Measurements from ENCODE around the gene KLF15.

The KLF15 gene

DNA sequence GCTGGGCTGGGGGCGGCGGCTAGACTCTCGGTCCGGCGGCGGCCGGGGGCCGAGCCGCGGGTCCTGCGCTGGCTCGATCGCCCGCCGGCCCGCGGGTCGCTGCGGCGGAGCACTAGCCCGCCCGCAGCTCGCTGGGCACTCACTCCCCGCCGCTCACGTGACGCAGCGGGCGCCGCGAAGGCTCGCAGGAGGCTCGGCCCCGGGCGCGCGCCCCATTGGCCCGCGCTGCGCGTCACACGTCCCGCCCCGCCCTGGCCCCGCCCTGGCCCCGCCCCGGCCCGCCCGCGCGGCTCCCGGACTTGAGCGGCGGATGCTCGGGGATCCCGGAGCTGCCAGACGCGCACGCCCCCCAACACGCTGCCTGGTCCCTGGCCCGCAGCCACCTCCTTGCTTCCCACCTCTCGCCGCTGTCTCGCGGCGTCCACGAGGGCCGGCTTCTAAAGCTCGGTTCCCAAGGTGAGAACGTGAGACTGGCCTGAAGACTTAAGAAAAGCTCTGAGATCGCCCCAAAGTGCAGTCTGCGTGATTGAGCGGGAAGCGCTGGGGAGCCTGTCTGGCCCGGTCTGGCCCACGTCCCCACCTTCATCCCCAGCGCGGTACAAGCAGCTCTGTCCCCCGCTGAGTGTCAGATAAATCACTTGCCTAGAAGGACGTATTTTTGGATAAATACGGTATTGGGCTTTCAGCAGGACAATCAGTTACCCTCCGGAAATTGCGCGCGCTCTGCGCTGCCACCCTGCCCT, at the start of gene KLF15:
Gene KLF15 (minus strand): TSS at position 114 of the 743 bp plus-strand sequence. CDS start 4,486 bp downstream, outside the sequence.
- Histone ChIP-seq H3K4me1 (ENCODE audit: control insufficient read depth, insufficient read depth, low read length) (no peaks in the 10 kb centered on the region; the same call in 1 of the 2 replicates), H3K27ac (ENCODE audit: extremely low read depth, low read depth, low read length) (no peak within 1 kb of the TSS; the same call in 1 of the 2 replicates)
- no peak for TF ChIP-seq ZNF544 (tag by site-specific recombination; IDR thresholded peaks at IDR 0.05)
- TF ChIP-seq SP7 (tag by site-specific recombination; IDR thresholded peaks at IDR 0.05) = peak; percentile 36; the same call in 1 of the 2 replicates
- TF ChIP-seq ZNF776 (tag by site-specific recombination; IDR thresholded peaks at IDR 0.05; ENCODE audit: borderline replicate concordance) = no peak
- TF ChIP-seq ZNF629 (tag by site-specific recombination; IDR thresholded peaks at IDR 0.05) = no peak
- TF ChIP-seq BCL11A (tag by site-specific recombination; IDR thresholded peaks at IDR 0.05; ENCODE audit: low read depth) = no peak
- peak; percentile 39 for TF ChIP-seq SP3 (tag by site-specific recombination; IDR thresholded peaks at IDR 0.05)
- peak; percentile 63; the same call in 1 of the 2 replicates for TF ChIP-seq KLF9 (tag by site-specific recombination; IDR thresholded peaks at IDR 0.05; ENCODE audit: low read depth)
- TF ChIP-seq ZNF600 (tag by site-specific recombination; IDR thresholded peaks at IDR 0.05) = peak; percentile 82
- no peak for TF ChIP-seq ZBTB21 (tag by site-specific recombination; IDR thresholded peaks at IDR 0.05)
- no peak for TF ChIP-seq YY1 (tag by site-specific recombination; IDR thresholded peaks at IDR 0.05)
- no peak for TF ChIP-seq ZNF521 (tag by site-specific recombination; IDR thresholded peaks at IDR 0.05)
- TF ChIP-seq SP2 (tag by site-specific recombination; IDR thresholded peaks at IDR 0.05) = peak; percentile 39; the same call in 1 of the 2 replicates
- TF ChIP-seq FEZF1 (tag by site-specific recombination; IDR thresholded peaks at IDR 0.05) = no peak
- TF ChIP-seq ZBTB20 (tag by site-specific recombination; IDR thresholded peaks at IDR 0.05) = no peak
- TF ChIP-seq ZNF529 (tag by site-specific recombination; IDR thresholded peaks at IDR 0.05; ENCODE audit: insufficient replicate concordance) = no peak
- peak; percentile 78 for TF ChIP-seq ZBTB17 (tag by site-specific recombination; IDR thresholded peaks at IDR 0.05)
- TF ChIP-seq, protein P1, sequence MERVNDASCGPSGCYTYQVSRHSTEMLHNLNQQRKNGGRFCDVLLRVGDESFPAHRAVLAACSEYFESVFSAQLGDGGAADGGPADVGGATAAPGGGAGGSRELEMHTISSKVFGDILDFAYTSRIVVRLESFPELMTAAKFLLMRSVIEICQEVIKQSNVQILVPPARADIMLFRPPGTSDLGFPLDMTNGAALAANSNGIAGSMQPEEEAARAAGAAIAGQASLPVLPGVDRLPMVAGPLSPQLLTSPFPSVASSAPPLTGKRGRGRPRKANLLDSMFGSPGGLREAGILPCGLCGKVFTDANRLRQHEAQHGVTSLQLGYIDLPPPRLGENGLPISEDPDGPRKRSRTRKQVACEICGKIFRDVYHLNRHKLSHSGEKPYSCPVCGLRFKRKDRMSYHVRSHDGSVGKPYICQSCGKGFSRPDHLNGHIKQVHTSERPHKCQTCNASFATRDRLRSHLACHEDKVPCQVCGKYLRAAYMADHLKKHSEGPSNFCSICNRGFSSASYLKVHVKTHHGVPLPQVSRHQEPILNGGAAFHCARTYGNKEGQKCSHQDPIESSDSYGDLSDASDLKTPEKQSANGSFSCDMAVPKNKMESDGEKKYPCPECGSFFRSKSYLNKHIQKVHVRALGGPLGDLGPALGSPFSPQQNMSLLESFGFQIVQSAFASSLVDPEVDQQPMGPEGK (tag by site-specific recombination; IDR thresholded peaks at IDR 0.05) = peak; percentile 62
- TF ChIP-seq ZNF266 (tag by site-specific recombination; IDR thresholded peaks at IDR 0.05; ENCODE audit: low read depth) = no peak
- TF ChIP-seq ZNF670 (tag by site-specific recombination; IDR thresholded peaks at IDR 0.05; ENCODE audit: low read depth) = no peak
- TF ChIP-seq, protein P2, sequence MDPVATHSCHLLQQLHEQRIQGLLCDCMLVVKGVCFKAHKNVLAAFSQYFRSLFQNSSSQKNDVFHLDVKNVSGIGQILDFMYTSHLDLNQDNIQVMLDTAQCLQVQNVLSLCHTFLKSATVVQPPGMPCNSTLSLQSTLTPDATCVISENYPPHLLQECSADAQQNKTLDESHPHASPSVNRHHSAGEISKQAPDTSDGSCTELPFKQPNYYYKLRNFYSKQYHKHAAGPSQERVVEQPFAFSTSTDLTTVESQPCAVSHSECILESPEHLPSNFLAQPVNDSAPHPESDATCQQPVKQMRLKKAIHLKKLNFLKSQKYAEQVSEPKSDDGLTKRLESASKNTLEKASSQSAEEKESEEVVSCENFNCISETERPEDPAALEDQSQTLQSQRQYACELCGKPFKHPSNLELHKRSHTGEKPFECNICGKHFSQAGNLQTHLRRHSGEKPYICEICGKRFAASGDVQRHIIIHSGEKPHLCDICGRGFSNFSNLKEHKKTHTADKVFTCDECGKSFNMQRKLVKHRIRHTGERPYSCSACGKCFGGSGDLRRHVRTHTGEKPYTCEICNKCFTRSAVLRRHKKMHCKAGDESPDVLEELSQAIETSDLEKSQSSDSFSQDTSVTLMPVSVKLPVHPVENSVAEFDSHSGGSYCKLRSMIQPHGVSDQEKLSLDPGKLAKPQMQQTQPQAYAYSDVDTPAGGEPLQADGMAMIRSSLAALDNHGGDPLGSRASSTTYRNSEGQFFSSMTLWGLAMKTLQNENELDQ (tag by site-specific recombination; IDR thresholded peaks at IDR 0.05; ENCODE audit: low read depth) = no peak
- TF ChIP-seq ZBTB48 (tag by site-specific recombination; IDR thresholded peaks at IDR 0.05) = peak; percentile 64
- TF ChIP-seq, protein P3, sequence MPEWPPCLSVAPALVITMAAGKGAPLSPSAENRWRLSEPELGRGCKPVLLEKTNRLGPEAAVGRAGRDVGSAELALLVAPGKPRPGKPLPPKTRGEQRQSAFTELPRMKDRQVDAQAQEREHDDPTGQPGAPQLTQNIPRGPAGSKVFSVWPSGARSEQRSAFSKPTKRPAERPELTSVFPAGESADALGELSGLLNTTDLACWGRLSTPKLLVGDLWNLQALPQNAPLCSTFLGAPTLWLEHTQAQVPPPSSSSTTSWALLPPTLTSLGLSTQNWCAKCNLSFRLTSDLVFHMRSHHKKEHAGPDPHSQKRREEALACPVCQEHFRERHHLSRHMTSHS (tag by site-specific recombination; IDR thresholded peaks at IDR 0.05) = no peak
- TF ChIP-seq ZSCAN16 (tag by site-specific recombination; IDR thresholded peaks at IDR 0.05) = no peak
- TF ChIP-seq ZNF792 (tag by site-specific recombination; IDR thresholded peaks at IDR 0.05) = no peak
- TF ChIP-seq OSR2 (tag by site-specific recombination; IDR thresholded peaks at IDR 0.05) = no peak
- TF ChIP-seq, protein P4, sequence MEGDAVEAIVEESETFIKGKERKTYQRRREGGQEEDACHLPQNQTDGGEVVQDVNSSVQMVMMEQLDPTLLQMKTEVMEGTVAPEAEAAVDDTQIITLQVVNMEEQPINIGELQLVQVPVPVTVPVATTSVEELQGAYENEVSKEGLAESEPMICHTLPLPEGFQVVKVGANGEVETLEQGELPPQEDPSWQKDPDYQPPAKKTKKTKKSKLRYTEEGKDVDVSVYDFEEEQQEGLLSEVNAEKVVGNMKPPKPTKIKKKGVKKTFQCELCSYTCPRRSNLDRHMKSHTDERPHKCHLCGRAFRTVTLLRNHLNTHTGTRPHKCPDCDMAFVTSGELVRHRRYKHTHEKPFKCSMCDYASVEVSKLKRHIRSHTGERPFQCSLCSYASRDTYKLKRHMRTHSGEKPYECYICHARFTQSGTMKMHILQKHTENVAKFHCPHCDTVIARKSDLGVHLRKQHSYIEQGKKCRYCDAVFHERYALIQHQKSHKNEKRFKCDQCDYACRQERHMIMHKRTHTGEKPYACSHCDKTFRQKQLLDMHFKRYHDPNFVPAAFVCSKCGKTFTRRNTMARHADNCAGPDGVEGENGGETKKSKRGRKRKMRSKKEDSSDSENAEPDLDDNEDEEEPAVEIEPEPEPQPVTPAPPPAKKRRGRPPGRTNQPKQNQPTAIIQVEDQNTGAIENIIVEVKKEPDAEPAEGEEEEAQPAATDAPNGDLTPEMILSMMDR (tag by site-specific recombination; IDR thresholded peaks at IDR 0.05) = no peak
- no peak for TF ChIP-seq ZXDB (tag by site-specific recombination; IDR thresholded peaks at IDR 0.05)
- TF ChIP-seq BCL11B (tag by site-specific recombination; IDR thresholded peaks at IDR 0.05; ENCODE audit: low read depth) = no peak
- peak; percentile 8; the same call in 1 of the 2 replicates for TF ChIP-seq ZFHX2 (tag by site-specific recombination; conservative IDR thresholded peaks at IDR 0.05)
- TF ChIP-seq ZNF558 (tag by site-specific recombination; IDR thresholded peaks at IDR 0.05) = no peak

More for the DNA sequence above, at the start of gene KLF15:
- Histone ChIP-seq H3K9me3 (ENCODE audit: control insufficient read depth, insufficient read depth, low read depth, low read length) (no peaks in the 10 kb centered on the region), H3K36me3 (ENCODE audit: control insufficient read depth in 2 of 2, insufficient read depth in 1 of 2, low read length in 2 of 2) (peaks cover 0 to 4% of the 10 kb centered on the region in 2 experiments; a peak in 1 of 3 replicates), H3K4me3 (ENCODE audit: low read depth, low read length) (peak within 1 kb of the TSS; percentile 54)
- ChIA-PET CTCF (no interaction called here), POLR2A (interaction anchor here (0.7 kb wide), 1 partner anchor 629 kb away, joined by 7 read pairs; no protein-coding TSS in a partner anchor)
